BLaER1 treated with 17β-estradiol and CSF1 and Interleukin-3, amounts not matched to agents 10 nM and 100 nM (cell line): ENCODE measurements around the gene RGS1.

Source experiments
- H3K27ac ChIP-seq, 11 experiments: shearing (Covaris generic); formaldehyde crosslinking; 2 replicates each; pipeline ENCODE4 v1.8.1; 2022
- H3K27me3 ChIP-seq, 11 experiments: shearing (Covaris generic); formaldehyde crosslinking; 2 replicates each; pipeline ENCODE4 v1.8.1; 2022
- H3K36me3 ChIP-seq, 11 experiments: shearing (Covaris generic); formaldehyde crosslinking; 2 replicates each; pipeline ENCODE4 v1.8.1; 2022
- H3K4me1 ChIP-seq, 10 experiments: shearing (Covaris generic); formaldehyde crosslinking; 2 replicates each; pipeline ENCODE4 v1.8.1; 2022
- H3K4me2 ChIP-seq, 11 experiments: shearing (Covaris generic); formaldehyde crosslinking; 2 replicates each; pipeline ENCODE4 v1.8.1; 2022
- H3K4me3 ChIP-seq, 10 experiments: shearing (Covaris generic); formaldehyde crosslinking; 2 replicates each; pipeline ENCODE4 v1.8.1; 2022
- H3K9ac ChIP-seq, 11 experiments: shearing (Covaris generic); formaldehyde crosslinking; 2 replicates each; pipeline ENCODE4 v1.8.1; 2022
- H3K9me3 ChIP-seq, 11 experiments: shearing (Covaris generic); formaldehyde crosslinking; replicated peaks in 1 of 11; 2 replicates each; pipeline ENCODE4 v1.8.1; 2022
- H4K20me1 ChIP-seq, 11 experiments: shearing (Covaris generic); formaldehyde crosslinking; 2 replicates each; pipeline ENCODE4 v1.8.1; 2022
- Cebpa-rat ChIP-seq, 11 experiments: shearing (Covaris generic); IDR thresholded peaks; 2 replicates each; pipeline ENCODE4 v1.8.1; 2022

The RGS1 gene

DNA sequence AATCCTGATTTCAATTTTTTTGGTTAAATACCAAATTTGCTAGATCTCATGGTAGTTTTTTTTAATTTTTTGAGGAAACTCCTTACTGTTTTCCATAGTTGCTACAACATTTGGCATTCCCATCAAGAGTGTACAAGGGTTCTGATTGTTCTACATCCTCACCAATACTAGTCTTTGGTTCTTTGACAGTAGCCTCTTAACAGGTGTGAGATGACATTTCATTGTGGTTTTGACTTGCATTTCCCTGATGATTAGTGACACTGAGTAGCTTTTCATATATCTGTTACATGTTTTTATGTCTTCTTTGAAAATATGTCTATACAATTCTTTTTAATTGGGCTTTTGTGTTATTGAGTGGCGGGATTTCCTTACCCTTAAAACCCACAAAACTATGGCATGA, 39.5 kb downstream of the RGS1 start:
- peaks cover 0 to 16% (median 3%) of the 10 kb centered on the region in 10 experiments; a peak in 7 of 20 replicates for H3K4me1 ChIP-seq
- H3K4me2 ChIP-seq, result no peak overlapping the region
- H4K20me1 ChIP-seq, result no peaks in the 10 kb centered on the region
- H3K27me3 ChIP-seq, result no peaks in the 10 kb centered on the region
- H3K27ac ChIP-seq, result no peak overlapping the region
- H3K36me3 ChIP-seq, result no peaks in the 10 kb centered on the region
- no peak overlapping the region for H3K4me3 ChIP-seq
- no peaks in the 10 kb centered on the region for H3K9me3 ChIP-seq
- H3K9ac ChIP-seq, result no peak overlapping the region
- TF ChIP-seq Cebpa-rat (IDR thresholded peaks at IDR 0.05), result no peak

DNA sequence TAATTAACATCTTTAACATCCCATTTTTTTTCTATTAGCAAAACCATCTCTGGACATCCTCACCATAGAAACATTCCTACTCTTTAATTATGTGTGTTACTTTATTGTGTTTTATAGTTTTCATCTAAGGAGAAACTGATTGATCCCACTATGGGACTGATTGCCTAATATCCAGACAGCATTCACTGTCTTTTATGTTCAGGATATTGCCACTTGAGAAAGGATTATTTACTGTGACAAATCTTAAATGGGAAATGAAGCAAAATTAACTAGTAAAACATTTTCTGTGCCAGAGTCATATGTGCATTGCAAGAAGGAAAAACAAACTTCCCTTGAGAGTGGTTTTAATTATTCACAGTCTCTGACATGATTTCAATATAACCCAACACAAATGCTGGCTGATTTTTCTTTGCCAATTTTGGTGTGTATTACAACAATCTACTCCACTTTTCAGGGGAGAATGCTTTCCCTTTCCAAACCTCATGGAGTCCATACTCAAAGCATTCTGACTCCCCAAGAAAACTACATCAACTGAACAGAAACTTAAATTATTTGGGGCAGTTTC, 44.6 kb downstream of the RGS1 start:
- Histone ChIP-seq H3K9ac (no peak overlapping the region), H3K27me3 (no peaks in the 10 kb centered on the region), H3K36me3 (no peaks in the 10 kb centered on the region), H3K4me2 (no peak overlapping the region), H3K4me3 (no peak overlapping the region), H3K9me3 (peaks cover 0 to 15% (median 8%) of the 10 kb centered on the region in 11 experiments; a peak in 11 of 22 replicates), H3K4me1 (no peaks in the 10 kb centered on the region; a peak in 1 of 20 replicates), H3K27ac (no peak overlapping the region), H4K20me1 (no peaks in the 10 kb centered on the region)
- TF ChIP-seq Cebpa-rat (IDR thresholded peaks at IDR 0.05), result no peak

DNA sequence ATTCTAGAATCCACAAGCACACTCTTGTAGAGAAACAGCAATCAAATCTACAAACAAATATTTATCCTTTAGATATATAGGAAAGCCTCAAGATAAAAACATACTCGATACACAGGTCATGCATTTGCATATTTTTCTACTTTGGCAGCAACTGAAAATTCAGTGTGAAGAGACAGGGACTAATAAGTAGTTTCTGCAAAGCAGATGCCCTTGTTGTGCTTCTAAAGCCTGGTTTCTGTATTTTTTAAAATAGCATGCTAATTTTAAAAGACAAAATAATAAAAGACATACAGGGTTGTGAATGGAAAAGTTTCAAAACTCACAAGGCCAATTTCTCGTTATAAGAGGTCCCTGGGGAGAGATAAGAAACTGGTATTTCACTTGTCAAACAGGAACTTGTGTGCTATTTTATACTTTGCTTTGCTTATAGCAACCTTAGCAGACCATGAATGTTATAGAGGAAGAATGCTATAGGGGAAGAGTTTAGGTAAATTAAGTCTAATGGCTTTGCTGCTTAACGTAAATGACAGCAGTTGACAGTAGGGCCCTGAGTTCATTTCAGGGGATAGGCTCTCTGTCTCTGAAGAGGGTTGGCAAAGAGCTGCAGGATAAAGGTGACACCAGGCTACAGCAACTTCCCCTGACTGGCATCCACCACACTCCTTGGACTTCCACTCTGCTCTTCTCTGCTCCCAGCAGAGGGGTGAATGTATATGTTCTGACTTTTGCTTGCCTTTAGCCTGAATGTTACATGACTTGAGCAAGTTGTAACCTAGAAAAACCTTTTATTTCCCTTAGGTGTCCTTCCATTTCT, 51.0 kb downstream of the RGS1 start:
- Histone ChIP-seq H3K27me3 (no peaks in the 10 kb centered on the region), H4K20me1 (no peaks in the 10 kb centered on the region), H3K4me1 (peaks cover 8 to 36% (median 16%) of the 10 kb centered on the region in 10 experiments; a peak in 18 of 20 replicates), H3K4me3 (peak overlapping the region in 3 of 10 experiments; percentile 10 to 22 (median 10); a peak in 3 of 20 replicates), H3K4me2 (peak overlapping the region; percentile 31 to 86 (median 69); a peak in 21 of 22 replicates), H3K36me3 (no peaks in the 10 kb centered on the region), H3K9ac (peak overlapping the region in 1 of 11 experiments; percentile 19; a peak in 2 of 22 replicates), H3K27ac (peak overlapping the region in 4 of 11 experiments; percentile 11 to 48 (median 38); a peak in 3 of 22 replicates), H3K9me3 (peaks cover 0 to 12% (median 5%) of the 10 kb centered on the region in 11 experiments; a peak in 10 of 22 replicates)
- TF ChIP-seq Cebpa-rat (IDR thresholded peaks at IDR 0.05), result no peak

DNA sequence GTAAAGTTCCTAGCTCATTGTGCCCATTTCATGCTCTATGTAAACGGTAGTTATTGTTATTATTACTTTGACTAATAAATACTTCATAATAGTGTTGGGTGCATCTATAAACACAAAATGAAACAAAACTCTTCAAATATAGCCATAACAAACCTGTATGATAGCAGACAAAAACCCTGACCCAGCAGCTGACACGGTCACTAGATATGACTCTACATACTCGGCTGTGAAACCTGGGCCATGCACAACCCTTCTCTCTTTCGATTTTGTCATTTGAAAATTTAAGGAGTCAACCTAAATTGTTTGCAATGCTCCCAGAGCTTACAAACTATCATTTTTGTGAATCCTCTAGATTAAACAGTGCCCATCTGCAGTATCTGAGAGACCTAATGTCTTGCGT, 52.3 kb downstream of the RGS1 start:
- H3K9me3 ChIP-seq, result peaks cover 0 to 12% (median 0%) of the 10 kb centered on the region in 11 experiments; a peak in 7 of 22 replicates
- H3K9ac ChIP-seq, result no peak overlapping the region
- no peak overlapping the region for H3K4me3 ChIP-seq
- no peak overlapping the region for H3K27ac ChIP-seq
- no peak for TF ChIP-seq Cebpa-rat (IDR thresholded peaks at IDR 0.05)
- no peaks in the 10 kb centered on the region for H3K36me3 ChIP-seq
- H3K4me1 ChIP-seq, result peaks cover 8 to 36% (median 16%) of the 10 kb centered on the region in 10 experiments; a peak in 18 of 20 replicates
- peak overlapping the region in 3 of 11 experiments; percentile 3 to 25 (median 11); a peak in 4 of 22 replicates for H3K4me2 ChIP-seq
- H4K20me1 ChIP-seq, result no peaks in the 10 kb centered on the region
- no peaks in the 10 kb centered on the region for H3K27me3 ChIP-seq

DNA sequence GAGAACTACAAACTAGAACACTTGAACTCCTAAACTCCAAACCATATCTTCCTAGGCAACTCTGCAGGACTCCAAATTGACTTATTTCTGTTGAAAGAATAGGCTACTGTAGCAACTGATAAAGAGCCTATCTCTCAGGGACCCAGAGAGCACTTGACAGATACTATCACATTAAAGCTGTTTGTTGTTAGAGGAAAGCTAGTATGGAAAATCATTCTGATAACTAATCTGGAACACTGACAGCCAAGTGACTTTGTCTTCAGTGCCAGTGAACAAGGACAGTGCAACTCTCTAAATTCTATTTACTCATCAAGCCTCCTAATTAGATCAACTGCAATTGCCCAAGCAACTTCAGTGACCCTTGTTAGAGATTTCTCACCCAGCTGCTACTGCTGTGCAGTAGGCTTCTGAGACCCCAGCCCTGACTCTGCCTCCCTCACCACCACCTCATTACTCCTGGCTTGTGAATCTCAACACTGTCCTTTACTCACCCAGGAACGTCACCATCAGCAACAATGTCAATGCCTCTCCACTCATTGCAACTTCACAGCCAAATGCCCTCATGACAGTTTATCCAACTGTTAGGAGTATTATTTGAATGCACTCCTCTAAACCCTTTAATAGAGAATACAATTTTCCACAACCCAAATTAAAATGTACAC, 53.0 kb downstream of the RGS1 start:
- no peaks in the 10 kb centered on the region for H3K36me3 ChIP-seq
- peaks cover 8 to 36% (median 16%) of the 10 kb centered on the region in 10 experiments; a peak in 18 of 20 replicates for H3K4me1 ChIP-seq
- TF ChIP-seq Cebpa-rat (IDR thresholded peaks at IDR 0.05), result no peak
- H4K20me1 ChIP-seq, result no peaks in the 10 kb centered on the region
- no peak overlapping the region for H3K4me3 ChIP-seq
- H3K27ac ChIP-seq, result no peak overlapping the region
- H3K9ac ChIP-seq, result no peak overlapping the region
- peak overlapping the region in 2 of 11 experiments; percentile 3 to 16; a peak in 4 of 22 replicates for H3K4me2 ChIP-seq
- peaks cover 0 to 8% (median 0%) of the 10 kb centered on the region in 11 experiments; a peak in 6 of 22 replicates for H3K9me3 ChIP-seq
- no peaks in the 10 kb centered on the region for H3K27me3 ChIP-seq

DNA sequence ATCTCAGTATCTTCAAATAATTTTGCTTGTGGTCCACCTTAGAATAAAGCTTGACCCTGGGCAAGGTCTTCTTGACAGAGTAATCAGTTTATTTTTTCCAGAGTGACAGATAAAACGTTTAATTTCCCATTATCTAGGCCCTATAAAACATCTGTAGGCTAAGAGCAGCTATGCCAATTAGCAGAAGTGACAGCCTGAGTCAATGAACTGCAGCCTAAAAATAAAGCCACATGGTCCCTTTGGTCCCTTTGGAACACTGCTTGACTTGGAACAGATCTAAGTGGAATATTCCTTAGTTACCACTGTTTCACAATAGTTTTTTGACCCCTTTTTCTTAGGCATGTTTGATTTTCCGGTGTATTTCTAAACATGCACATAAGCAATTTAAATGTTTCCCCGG, 54.0 kb downstream of the RGS1 start:
- Histone ChIP-seq H3K4me3 (no peak overlapping the region), H3K9ac (no peak overlapping the region), H3K4me2 (no peak overlapping the region; a peak in 1 of 22 replicates), H3K36me3 (no peaks in the 10 kb centered on the region), H3K27me3 (no peaks in the 10 kb centered on the region), H3K27ac (no peak overlapping the region), H3K4me1 (peaks cover 8 to 36% (median 16%) of the 10 kb centered on the region in 10 experiments; a peak in 18 of 20 replicates), H4K20me1 (no peaks in the 10 kb centered on the region), H3K9me3 (peaks cover 0 to 8% (median 0%) of the 10 kb centered on the region in 11 experiments; a peak in 5 of 22 replicates)
- no peak for TF ChIP-seq Cebpa-rat (IDR thresholded peaks at IDR 0.05)
